Stimulated activated CD4-positive, alpha-beta T cell treated with anti-CD3 and anti-CD28 coated beads, Interleukin-15, amount 100 ng/mL, for 48 hours (primary cell): ENCODE measurements around the gene CRACR2A.
A peak's percentile ranks its signal among the peaks of the same experiment; 100 is the strongest.

Source experiments
- DNase-seq, 2 donors: peaks; one replicate each; pipeline ENCODE4 v3.0.0-alpha.2; 2020; ENCODE audit warnings: low read depth in 2 of 2

Gene CRACR2A

GRCh38 chr12:3684449-3685051, 68.4 kb downstream of the CRACR2A start:
- no peak for DNase-seq

- DNase-seq = no peak
These were observed 69.2 kb downstream of the CRACR2A start for GRCh38 chr12:3683670-3684069.

GRCh38 chr12:3681595-3682061, 71.3 kb downstream of the CRACR2A start:
- no peak for DNase-seq

GRCh38 chr12:3680919-3681594, 71.9 kb downstream of the CRACR2A start:
- DNase-seq = no peak

GRCh38 chr12:3679831-3680230, 73.1 kb downstream of the CRACR2A start:
- DNase-seq = no peak

DNA sequence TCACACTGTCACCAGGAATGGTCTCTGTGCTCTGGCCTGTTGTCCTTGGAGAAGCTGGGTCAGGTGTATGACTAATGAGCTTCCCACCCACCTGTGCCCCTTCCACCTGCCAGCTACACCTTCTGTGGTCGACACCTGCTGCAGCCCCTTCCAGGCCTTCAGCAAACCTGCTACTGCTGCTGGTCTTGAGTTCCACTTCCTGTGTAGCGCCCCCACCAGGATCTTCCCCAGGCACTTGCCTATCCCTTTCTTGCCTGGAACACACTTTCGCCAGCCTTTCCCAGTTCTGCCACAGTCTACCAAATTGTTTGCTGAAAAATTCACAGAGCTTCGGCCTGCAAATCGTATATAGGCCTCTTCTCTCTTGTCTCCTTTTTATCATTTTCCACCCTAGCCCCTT, 75.3 kb downstream of the CRACR2A start:
- DNase-seq = no peak

GRCh38 chr12:3673981-3674708, 78.8 kb downstream of the CRACR2A start:
- DNase-seq = no peak

DNA sequence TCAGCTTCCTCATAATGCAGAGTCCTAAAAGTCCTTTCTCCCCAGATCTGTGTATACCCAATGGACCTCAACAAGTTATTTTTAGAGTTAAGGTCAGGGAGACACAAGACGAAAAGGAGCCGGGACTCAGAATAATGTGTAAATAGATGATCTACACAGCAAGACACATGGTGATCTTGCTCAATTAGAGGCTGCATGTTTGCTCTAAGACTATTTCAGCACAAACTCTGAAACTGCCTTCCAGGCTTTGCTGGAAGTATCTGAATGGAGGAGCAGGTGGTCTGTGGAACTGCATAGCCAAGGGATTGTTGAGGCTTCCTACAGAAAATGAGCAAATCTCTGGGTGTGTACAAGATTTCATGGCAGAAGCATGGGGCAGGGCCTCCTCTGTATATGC, 80.8 kb downstream of the CRACR2A start:
- DNase-seq = no peak

- no peak for DNase-seq
These were observed 81.4 kb downstream of the CRACR2A start for GRCh38 chr12:3671330-3672112.

- no peak for DNase-seq
These were observed 82.8 kb downstream of the CRACR2A start for GRCh38 chr12:3670083-3670620.

GRCh38 chr12:3669594-3669993, 83.3 kb downstream of the CRACR2A start:
- DNase-seq = no peak

GRCh38 chr12:3668479-3669165, 84.3 kb downstream of the CRACR2A start:
- DNase-seq = no peak

DNA sequence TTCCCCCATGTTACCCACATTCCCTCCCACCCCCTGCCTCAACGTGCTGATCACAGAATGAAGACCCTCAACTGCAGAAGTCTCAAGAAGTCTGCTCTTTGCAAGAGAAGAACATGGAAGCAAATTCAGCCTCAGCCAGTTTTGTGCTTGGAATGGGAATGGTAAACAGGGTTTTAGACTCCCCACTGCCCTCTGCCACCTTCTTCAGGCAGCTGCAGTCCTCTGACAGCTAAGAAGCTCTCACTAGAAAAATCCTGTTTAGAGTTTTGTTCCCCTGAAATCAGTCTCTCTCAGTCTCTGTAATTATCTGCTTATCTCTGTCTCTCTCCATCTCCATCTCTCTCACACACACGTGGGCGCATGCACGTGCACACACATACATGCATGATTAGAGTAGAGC, 85.4 kb downstream of the CRACR2A start:
- no peak for DNase-seq

GRCh38 chr12:3666441-3666840, 86.5 kb downstream of the CRACR2A start:
- no peak for DNase-seq

GRCh38 chr12:3662521-3662921, 90.4 kb downstream of the CRACR2A start:
- DNase-seq = no peak

DNA sequence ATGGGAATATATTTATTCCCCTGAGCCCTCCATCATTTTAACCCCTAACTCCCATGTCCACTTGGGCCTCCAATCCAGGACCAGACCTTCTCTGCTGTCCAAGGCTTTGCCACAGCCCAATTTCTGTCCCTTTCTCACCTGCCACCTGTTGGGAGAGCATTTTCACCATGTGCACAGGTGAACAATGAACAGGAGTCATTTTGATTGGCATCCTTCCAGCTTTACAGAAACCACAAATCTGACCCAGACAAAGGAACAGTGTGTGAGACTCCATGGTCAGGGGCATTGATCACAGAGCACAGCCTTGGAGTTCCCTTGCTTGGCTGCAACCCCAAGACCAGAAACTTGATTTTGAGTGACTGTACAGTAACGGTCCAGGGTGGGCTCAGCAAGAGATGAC, 91.9 kb downstream of the CRACR2A start:
- no peak for DNase-seq

- peak in 1 of 2 donors; percentile 8 for DNase-seq
These were observed 94.4 kb downstream of the CRACR2A start for GRCh38 chr12:3658327-3659163.

DNA sequence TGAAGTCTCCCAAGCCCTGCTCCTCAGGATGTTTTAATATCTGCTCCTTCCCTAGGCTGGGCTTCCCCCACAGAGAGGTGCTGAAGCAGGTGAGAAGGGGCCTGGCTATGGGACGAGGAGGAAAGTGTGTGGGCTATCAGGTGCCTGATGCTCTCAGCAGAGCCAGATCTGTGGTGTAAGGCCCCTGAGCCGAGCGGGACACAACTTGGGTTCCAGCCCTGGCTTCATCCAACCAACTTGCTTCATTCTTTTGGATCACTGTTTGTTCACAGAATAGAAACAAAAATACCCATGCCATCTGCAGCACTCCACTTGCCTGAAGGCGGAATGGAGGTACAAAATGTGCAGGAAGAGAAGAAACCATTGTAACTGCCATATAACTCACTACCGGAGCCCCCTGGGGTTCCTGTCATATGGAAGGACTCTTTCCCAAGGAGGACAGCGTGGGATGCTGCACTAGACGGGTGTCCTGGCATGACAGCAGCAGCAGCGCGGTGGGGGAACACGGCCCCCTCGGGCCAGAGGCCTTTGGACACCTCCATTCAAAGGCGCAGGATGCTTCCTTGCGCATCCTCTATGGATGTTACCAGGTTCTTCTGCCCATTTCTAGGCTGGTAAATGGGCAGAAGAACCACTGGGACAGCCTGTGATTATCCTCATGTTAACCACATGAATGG, 95.8 kb downstream of the CRACR2A start:
- DNase-seq = no peak

DNA sequence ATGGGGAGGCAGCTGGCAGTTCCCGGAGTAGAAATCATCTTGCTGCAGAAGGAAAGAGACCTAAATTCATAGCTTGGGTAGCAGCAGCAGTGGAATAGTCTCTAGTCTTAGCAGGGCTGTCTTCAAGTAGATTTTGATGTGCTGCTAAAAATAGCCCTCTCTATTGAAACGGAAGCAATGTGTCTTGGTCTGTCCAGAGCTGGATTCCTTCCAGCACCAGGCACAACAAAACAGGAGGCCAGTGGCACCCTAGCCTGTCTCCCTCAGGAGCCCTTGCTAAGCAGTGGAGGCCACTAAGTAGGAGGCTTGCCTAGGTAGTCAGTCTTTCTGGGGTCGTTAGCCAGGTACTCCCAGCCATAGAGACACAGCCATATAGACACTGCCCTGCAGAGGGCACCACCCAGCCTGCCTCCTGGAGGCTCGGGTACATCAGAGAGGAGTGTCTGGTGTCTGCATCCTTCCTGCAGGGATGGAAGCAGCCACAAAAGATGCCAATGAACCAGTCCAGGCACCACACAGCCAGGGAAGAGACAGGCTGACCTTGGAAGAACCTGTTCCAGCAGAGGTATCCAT, 97.5 kb downstream of the CRACR2A start:
- no peak for DNase-seq
